ENCODE data around the gene ADGRG4.

ADGRG4 gene

GRCh38 chrX:136306182-136306581, 5.4 kb downstream of the ADGRG4 start:
- DNase-seq: no peak

- no peak for DNase-seq
Measured at GRCh38 chrX:136307471-136307870, 6.7 kb downstream of the ADGRG4 start.

GRCh38 chrX:136310411-136310810, 9.6 kb downstream of the ADGRG4 start:
- no peak for DNase-seq

- DNase-seq: no peak
Measured at GRCh38 chrX:136318156-136318555, 17.4 kb downstream of the ADGRG4 start.

- DNase-seq: no peak
Measured at GRCh38 chrX:136318895-136319597, 18.3 kb downstream of the ADGRG4 start.

GRCh38 chrX:136319600-136319999, 18.8 kb downstream of the ADGRG4 start:
- DNase-seq: no peak

- DNase-seq: no peak
Measured at GRCh38 chrX:136321532-136321931, 20.8 kb downstream of the ADGRG4 start.

- DNase-seq: no peak
Measured at GRCh38 chrX:136322064-136322463, 21.3 kb downstream of the ADGRG4 start.

- no peak for DNase-seq
Measured at GRCh38 chrX:136325377-136325776, 24.6 kb downstream of the ADGRG4 start.

GRCh38 chrX:136328933-136329332, 28.2 kb downstream of the ADGRG4 start:
- no peak for DNase-seq

- DNase-seq: no peak
Measured at GRCh38 chrX:136336623-136337022, 35.9 kb downstream of the ADGRG4 start.

GRCh38 chrX:136339702-136340101, 38.9 kb downstream of the ADGRG4 start:
- DNase-seq: no peak

- no peak for DNase-seq
Measured at GRCh38 chrX:136344320-136344719, 43.6 kb downstream of the ADGRG4 start.

GRCh38 chrX:136346506-136346905, 45.7 kb downstream of the ADGRG4 start:
- DNase-seq: no peak

- no peak for DNase-seq
Measured at GRCh38 chrX:136347706-136348105, 46.9 kb downstream of the ADGRG4 start.

- no peak for DNase-seq
Measured at GRCh38 chrX:136353526-136354093, 52.8 kb downstream of the ADGRG4 start.

GRCh38 chrX:136354201-136354600, 53.4 kb downstream of the ADGRG4 start:
- no peak for DNase-seq

- no peak for DNase-seq
Measured at GRCh38 chrX:136369377-136369776, 68.6 kb downstream of the ADGRG4 start.

- no peak for DNase-seq
Measured at GRCh38 chrX:136376713-136377112, 76.0 kb downstream of the ADGRG4 start.

GRCh38 chrX:136380010-136380769, 79.4 kb downstream of the ADGRG4 start:
- DNase-seq: no peak

GRCh38 chrX:136386173-136386572, 85.4 kb downstream of the ADGRG4 start:
- DNase-seq: no peak

- no peak for DNase-seq
Measured at GRCh38 chrX:136386826-136387225, 86.1 kb downstream of the ADGRG4 start.

GRCh38 chrX:136387951-136388502, 87.3 kb downstream of the ADGRG4 start:
- DNase-seq: no peak

- no peak for DNase-seq
Measured at GRCh38 chrX:136390921-136391320, 90.2 kb downstream of the ADGRG4 start.

All from activated CD4-positive, alpha-beta T cell treated with anti-CD3 and anti-CD28 coated beads, Interleukin-2, amount 50 U/mL, for 4 hours (primary cell).